Measurements from ENCODE around the gene ADAMTS16.

DNA sequence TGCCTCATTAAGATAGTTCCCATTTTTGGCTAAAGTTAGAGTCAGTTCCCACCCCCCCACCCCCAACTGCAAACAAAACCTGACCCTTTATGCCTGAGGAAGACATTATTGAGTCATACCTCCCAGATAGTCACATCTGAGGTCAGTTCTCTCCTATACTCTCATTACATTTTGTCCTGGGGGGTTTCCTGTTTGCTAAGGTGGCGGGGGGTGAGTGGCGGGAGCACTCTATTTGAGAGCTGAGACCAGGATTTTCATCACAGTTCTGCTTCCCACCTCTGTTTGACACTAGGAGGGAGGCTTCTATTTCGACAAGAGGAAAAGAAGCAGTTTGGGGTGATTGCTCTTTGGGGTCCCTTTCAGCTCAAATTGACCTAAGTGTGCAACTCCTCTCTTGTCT lies 222.9 kb downstream of the ADAMTS16 start:
- TF ChIP-seq, protein P1, sequence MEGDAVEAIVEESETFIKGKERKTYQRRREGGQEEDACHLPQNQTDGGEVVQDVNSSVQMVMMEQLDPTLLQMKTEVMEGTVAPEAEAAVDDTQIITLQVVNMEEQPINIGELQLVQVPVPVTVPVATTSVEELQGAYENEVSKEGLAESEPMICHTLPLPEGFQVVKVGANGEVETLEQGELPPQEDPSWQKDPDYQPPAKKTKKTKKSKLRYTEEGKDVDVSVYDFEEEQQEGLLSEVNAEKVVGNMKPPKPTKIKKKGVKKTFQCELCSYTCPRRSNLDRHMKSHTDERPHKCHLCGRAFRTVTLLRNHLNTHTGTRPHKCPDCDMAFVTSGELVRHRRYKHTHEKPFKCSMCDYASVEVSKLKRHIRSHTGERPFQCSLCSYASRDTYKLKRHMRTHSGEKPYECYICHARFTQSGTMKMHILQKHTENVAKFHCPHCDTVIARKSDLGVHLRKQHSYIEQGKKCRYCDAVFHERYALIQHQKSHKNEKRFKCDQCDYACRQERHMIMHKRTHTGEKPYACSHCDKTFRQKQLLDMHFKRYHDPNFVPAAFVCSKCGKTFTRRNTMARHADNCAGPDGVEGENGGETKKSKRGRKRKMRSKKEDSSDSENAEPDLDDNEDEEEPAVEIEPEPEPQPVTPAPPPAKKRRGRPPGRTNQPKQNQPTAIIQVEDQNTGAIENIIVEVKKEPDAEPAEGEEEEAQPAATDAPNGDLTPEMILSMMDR (conservative IDR thresholded peaks at IDR 0.05; ENCODE audit: low read depth, low read length): no peak
- TF ChIP-seq EZH2 (IDR thresholded peaks at IDR 0.05; ENCODE audit: borderline replicate concordance, low read depth, low read length, poor library complexity, severe bottlenecking): no peak
